HG03196 (cell line): Measurements from ENCODE around the gene HSPE1.
"Not testable (repeated sequence)": the region's sequence is repeated elsewhere in the genome, so short reads cannot be mapped to it uniquely, and the experiment has no call there.

Experiments used
- ATAC-seq: cut with Tn5 transposase; IDR thresholded peaks from one replicate; pipeline ENCODE4 v1.9.1; 2021; ENCODE audit not compliant: unreplicated experiment

HSPE1 gene

GRCh38 chr2:197499594-197500502, at the start of gene HSPE1, which contains the start of gene HSPD1:
Gene HSPE1 (plus strand): TSS chr2:197500379. CDS start chr2:197500437, 58 bp downstream.
Gene HSPD1 (minus strand): TSS chr2:197499840. CDS start chr2:197498848, 992 bp downstream.
- ATAC-seq = peak; percentile 82

- no peak for ATAC-seq
These were observed 49.7 kb upstream of the HSPE1 start for GRCh38 chr2:197450465-197450864.

GRCh38 chr2:197450935-197451358, 49.2 kb upstream of the HSPE1 start:
- not testable (repeated sequence) for ATAC-seq

- ATAC-seq = no peak
These were observed 47.4 kb upstream of the HSPE1 start for GRCh38 chr2:197452754-197453122.

- peak; percentile 95 for ATAC-seq
These were observed 46.9 kb upstream of the HSPE1 start, which contains the start of gene COQ10B for GRCh38 chr2:197453123-197453913. Gene COQ10B (plus strand): TSS chr2:197453552. CDS start chr2:197453561, 9 bp downstream.

- peak; percentile 32 for ATAC-seq
These were observed 46.2 kb upstream of the HSPE1 start for GRCh38 chr2:197453914-197454398.

- no peak for ATAC-seq
These were observed 45.3 kb upstream of the HSPE1 start for GRCh38 chr2:197454923-197455322.

GRCh38 chr2:197455428-197455827, 44.8 kb upstream of the HSPE1 start:
- ATAC-seq = no peak

- no peak for ATAC-seq
These were observed 39.5 kb upstream of the HSPE1 start for GRCh38 chr2:197460649-197461048.

GRCh38 chr2:197461057-197461456, 39.1 kb upstream of the HSPE1 start:
- no peak for ATAC-seq

- ATAC-seq = no peak
These were observed 36.0 kb upstream of the HSPE1 start for GRCh38 chr2:197464175-197464574.

- no peak for ATAC-seq
These were observed 28.0 kb upstream of the HSPE1 start for GRCh38 chr2:197472166-197472565.

GRCh38 chr2:197477797-197478196, 22.4 kb upstream of the HSPE1 start:
- no peak for ATAC-seq

- ATAC-seq = no peak
These were observed 19.8 kb upstream of the HSPE1 start for GRCh38 chr2:197480165-197481036.

- not testable (repeated sequence) for ATAC-seq
These were observed 15.9 kb upstream of the HSPE1 start for GRCh38 chr2:197484248-197484647.

- ATAC-seq = no peak
These were observed 14.0 kb upstream of the HSPE1 start for GRCh38 chr2:197486175-197486574.

GRCh38 chr2:197487385-197487784, 12.8 kb upstream of the HSPE1 start:
- no peak for ATAC-seq

GRCh38 chr2:197495433-197496134, 4.6 kb upstream of the HSPE1 start:
- no peak for ATAC-seq

GRCh38 chr2:197496695-197497094, 3.5 kb upstream of the HSPE1 start:
- no peak for ATAC-seq

GRCh38 chr2:197497326-197497725, 2.9 kb upstream of the HSPE1 start:
- ATAC-seq = no peak
